ENCODE results near the gene TEX22.

Gene TEX22

GRCh38 chr14:105378199-105378598 lies 20.1 kb upstream of the TEX22 start:
- TF ChIP-seq, protein P1, sequence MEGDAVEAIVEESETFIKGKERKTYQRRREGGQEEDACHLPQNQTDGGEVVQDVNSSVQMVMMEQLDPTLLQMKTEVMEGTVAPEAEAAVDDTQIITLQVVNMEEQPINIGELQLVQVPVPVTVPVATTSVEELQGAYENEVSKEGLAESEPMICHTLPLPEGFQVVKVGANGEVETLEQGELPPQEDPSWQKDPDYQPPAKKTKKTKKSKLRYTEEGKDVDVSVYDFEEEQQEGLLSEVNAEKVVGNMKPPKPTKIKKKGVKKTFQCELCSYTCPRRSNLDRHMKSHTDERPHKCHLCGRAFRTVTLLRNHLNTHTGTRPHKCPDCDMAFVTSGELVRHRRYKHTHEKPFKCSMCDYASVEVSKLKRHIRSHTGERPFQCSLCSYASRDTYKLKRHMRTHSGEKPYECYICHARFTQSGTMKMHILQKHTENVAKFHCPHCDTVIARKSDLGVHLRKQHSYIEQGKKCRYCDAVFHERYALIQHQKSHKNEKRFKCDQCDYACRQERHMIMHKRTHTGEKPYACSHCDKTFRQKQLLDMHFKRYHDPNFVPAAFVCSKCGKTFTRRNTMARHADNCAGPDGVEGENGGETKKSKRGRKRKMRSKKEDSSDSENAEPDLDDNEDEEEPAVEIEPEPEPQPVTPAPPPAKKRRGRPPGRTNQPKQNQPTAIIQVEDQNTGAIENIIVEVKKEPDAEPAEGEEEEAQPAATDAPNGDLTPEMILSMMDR (IDR thresholded peaks at IDR 0.05) = no peak

- TF ChIP-seq, protein P1 (IDR thresholded peaks at IDR 0.05) = no peak
Measured at GRCh38 chr14:105378873-105379685, 19.3 kb upstream of the TEX22 start.

GRCh38 chr14:105379946-105380345 lies 18.4 kb upstream of the TEX22 start:
- TF ChIP-seq, protein P1 (IDR thresholded peaks at IDR 0.05) = no peak

- TF ChIP-seq, protein P1 (IDR thresholded peaks at IDR 0.05) = no peak
Measured at GRCh38 chr14:105380756-105381155, 17.6 kb upstream of the TEX22 start.

- TF ChIP-seq, protein P1 (IDR thresholded peaks at IDR 0.05) = no peak
Measured at GRCh38 chr14:105381446-105382342, 16.6 kb upstream of the TEX22 start.

- TF ChIP-seq, protein P1 (IDR thresholded peaks at IDR 0.05) = no peak
Measured at GRCh38 chr14:105382343-105383082, 15.8 kb upstream of the TEX22 start.

DNA sequence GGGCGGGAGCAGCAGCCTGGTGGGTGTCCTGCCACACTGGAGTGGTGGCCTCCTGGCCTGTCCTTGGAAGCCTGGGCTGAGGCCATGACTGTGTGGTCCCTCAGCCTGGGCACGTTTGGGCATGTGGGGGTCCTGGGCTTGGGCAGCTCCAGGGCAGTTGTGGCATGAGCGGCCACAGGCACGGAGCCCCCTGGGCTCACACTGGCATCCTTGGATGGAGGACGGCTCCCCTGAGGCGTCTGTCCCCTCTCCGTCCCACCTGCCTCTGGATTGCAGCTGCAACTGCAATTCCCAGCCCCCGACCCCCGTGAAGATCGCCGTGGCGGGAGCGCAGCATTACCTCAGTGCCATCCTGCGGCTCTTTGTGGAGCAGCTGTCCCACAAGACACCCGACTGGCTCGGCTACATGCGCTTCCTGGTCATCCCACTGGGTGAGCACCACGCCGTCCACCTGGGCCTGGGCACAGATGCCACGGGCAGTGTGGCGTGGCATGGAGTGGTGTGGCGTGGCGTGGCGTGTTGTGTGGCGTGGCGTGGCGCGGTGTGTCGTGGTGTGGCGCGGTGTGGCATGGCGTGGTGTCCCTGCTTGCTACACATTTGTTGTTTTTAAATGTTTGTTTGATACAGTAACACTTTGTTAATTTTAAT lies 15.1 kb upstream of the TEX22 start:
- TF ChIP-seq, protein P1 (IDR thresholded peaks at IDR 0.05) = no peak
